WTC11 (cell line): Measurements from ENCODE around the gene SUSD4. TPM values are rescaled to one million over a fixed set of nuclear protein-coding genes. Genes with fewer than 3 reads are reported as not detected.

Experiments
- ATAC-seq: fragments of 200-7000 bp; cut with Tn5 transposase; 2 replicates; pipeline ENCODE4 v1.10.0; 2021; ENCODE audit warnings: mild to moderate bottlenecking, moderate library complexity
- CTCF ChIA-PET: fragments of 300-600 bp; sonication (Branson Sonifier 250); formaldehyde crosslinking; loops from one replicate; lab custom pipeline; 2021; ENCODE audit warnings: antibody characterized with exemption; lab: Charles Lee
- POLR2A ChIA-PET: fragments of 350-600 bp; sonication (Branson Sonifier 250); formaldehyde crosslinking; loops from one replicate; lab custom pipeline; 2021; ENCODE audit warnings: antibody characterized with exemption; lab: Charles Lee
- DNase-seq: peaks from one replicate; pipeline ENCODE4 v3.0.0; 2021; ENCODE audit warnings: low spot score
- H3K27ac Mint-ChIP-seq: 2 replicates; pipeline ENCODE4 v1.8.0; 2021; ENCODE audit warnings: mixed read lengths
- H3K27me3 Mint-ChIP-seq: 2 replicates; pipeline ENCODE4 v1.8.0; 2021; ENCODE audit warnings: low read depth, mild to moderate bottlenecking, moderate library complexity, mixed read lengths
- H3K36me3 Mint-ChIP-seq: 2 replicates; pipeline ENCODE4 v1.8.0; 2021; ENCODE audit warnings: mixed read lengths
- H3K4me1 Mint-ChIP-seq: 2 replicates; pipeline ENCODE4 v1.8.0; 2022; ENCODE audit warnings: mixed read lengths
- H3K4me3 Mint-ChIP-seq: 2 replicates; pipeline ENCODE4 v1.8.0; 2021; ENCODE audit warnings: mild to moderate bottlenecking, moderate library complexity, mixed read lengths
- H3K9me3 Mint-ChIP-seq: 2 replicates; pipeline ENCODE4 v1.8.0; 2021; ENCODE audit warnings: mixed read lengths
- AFF4 ChIP-seq: sonication (generic); formaldehyde crosslinking; IDR thresholded peaks from 2 replicates; pipeline ENCODE4 v1.8.1; 2023; ENCODE audit warnings: mild to moderate bottlenecking, missing genetic modification reagents, borderline replicate concordance
- AR ChIP-seq: fragments of 250-450 bp; sonication (Bioruptor Pico); IDR thresholded peaks from 2 replicates; pipeline ENCODE4 v1.9.0; 2021; ENCODE audit warnings: mild to moderate bottlenecking
- ATF1 ChIP-seq: sonication (generic); formaldehyde crosslinking; IDR thresholded peaks from 2 replicates; pipeline ENCODE4 v1.8.1; 2023; ENCODE audit warnings: mild to moderate bottlenecking, moderate library complexity, missing genetic modification reagents
- CREM ChIP-seq: sonication (generic); formaldehyde crosslinking; IDR thresholded peaks from 2 replicates; pipeline ENCODE4 v1.8.1; 2022; ENCODE audit warnings: mild to moderate bottlenecking, missing genetic modification reagents, moderate library complexity
- E2F5 ChIP-seq: sonication (generic); formaldehyde crosslinking; IDR thresholded peaks from 2 replicates; pipeline ENCODE4 v1.8.1; 2022; ENCODE audit warnings: mild to moderate bottlenecking, moderate library complexity, missing genetic modification reagents
- FOXP1 ChIP-seq: sonication (generic); formaldehyde crosslinking; IDR thresholded peaks from 2 replicates; pipeline ENCODE4 v1.8.0; 2022; ENCODE audit warnings: missing genetic modification reagents, mild to moderate bottlenecking, moderate library complexity, borderline replicate concordance
- FOXP4 ChIP-seq: sonication (generic); formaldehyde crosslinking; IDR thresholded peaks from 2 replicates; pipeline ENCODE4 v1.8.0; 2022; ENCODE audit warnings: mild to moderate bottlenecking, missing genetic modification reagents
- MAX ChIP-seq: sonication (generic); formaldehyde crosslinking; IDR thresholded peaks from 2 replicates; pipeline ENCODE4 v1.8.0; 2022; ENCODE audit warnings: mild to moderate bottlenecking, missing genetic modification reagents
- NR3C1 ChIP-seq: sonication (generic); formaldehyde crosslinking; conservative IDR thresholded peaks from 2 replicates; pipeline ENCODE4 v1.8.1; 2023; ENCODE audit warnings: low read depth, mild to moderate bottlenecking, missing genetic modification reagents
- OVOL2 ChIP-seq: fragments of 250-450 bp; sonication (Bioruptor Pico); IDR thresholded peaks from 2 replicates; pipeline ENCODE4 v1.9.0; 2021; ENCODE audit warnings: mild to moderate bottlenecking, borderline replicate concordance
- RELA ChIP-seq: sonication (generic); formaldehyde crosslinking; IDR thresholded peaks from 2 replicates; pipeline ENCODE4 v1.8.1; 2022; ENCODE audit warnings: missing genetic modification reagents, mild to moderate bottlenecking, borderline replicate concordance
- TEAD4 ChIP-seq: sonication (generic); formaldehyde crosslinking; IDR thresholded peaks from 2 replicates; pipeline ENCODE4 v1.8.0; 2022; ENCODE audit warnings: mild to moderate bottlenecking, missing genetic modification reagents
- USF1 ChIP-seq: sonication (generic); formaldehyde crosslinking; IDR thresholded peaks from 2 replicates; pipeline ENCODE4 v1.8.0; 2022; ENCODE audit warnings: mild to moderate bottlenecking, missing genetic modification reagents
- ZNF512 ChIP-seq: sonication (generic); formaldehyde crosslinking; IDR thresholded peaks from 2 replicates; pipeline ENCODE4 v1.8.1; 2022; ENCODE audit warnings: missing genetic modification reagents, borderline replicate concordance
- ZNF532 ChIP-seq: fragments of 250-450 bp; sonication (Bioruptor Pico); IDR thresholded peaks from 2 replicates; pipeline ENCODE4 v1.9.0; 2021; ENCODE audit warnings: mild to moderate bottlenecking, borderline replicate concordance
- ZSCAN18 ChIP-seq: fragments of 250-450 bp; sonication (Bioruptor Pico); IDR thresholded peaks from 2 replicates; pipeline ENCODE4 v2.1.2; 2022; ENCODE audit warnings: mild to moderate bottlenecking, moderate library complexity
- total RNA-seq: library from RNA; stranded (reverse); gene quantifications from 3 replicates; pipeline ENCODE4 v1.2.3, GENCODE V29; 2021

The SUSD4 gene
- total RNA-seq, 1 experiment from 2014 or later, result 1.8 TPM

GRCh38 chr1:223219318-223219635, 144.7 kb downstream of the SUSD4 start:
- TF ChIP-seq E2F5 (CRISPR knock-in tag) (no peak), FOXP1 (CRISPR knock-in tag) (no peak), TEAD4 (CRISPR knock-in tag) (no peak), ATF1 (CRISPR knock-in tag) (no peak), OVOL2 (CRISPR knock-in tag) (no peak), RELA (CRISPR knock-in tag) (no peak), ZNF512 (CRISPR knock-in tag) (no peak), NR3C1 (CRISPR knock-in tag) (no peak)
- Mint-ChIP-seq H3K27ac (no peak overlapping the region), H3K27me3 (peaks cover 9% of the 10 kb centered on the region), H3K4me3 (no peak overlapping the region), H3K4me1 (no peaks in the 10 kb centered on the region), H3K9me3 (peaks cover 23% of the 10 kb centered on the region), H3K36me3 (peaks cover 9% of the 10 kb centered on the region)
- ChIA-PET CTCF (no interaction called here), POLR2A (no interaction called here)
- no peak for ATAC-seq
- no peak for DNase-seq

- ATAC-seq (no peak), DNase-seq (no peak)
- H3K9me3 Mint-ChIP-seq, result peaks cover 23% of the 10 kb centered on the region
- ChIA-PET CTCF (no interaction called here), POLR2A (no interaction called here)
- no peaks in the 10 kb centered on the region for H3K4me1 Mint-ChIP-seq
- peaks cover 9% of the 10 kb centered on the region for H3K27me3 Mint-ChIP-seq
- H3K27ac Mint-ChIP-seq, result no peak overlapping the region
- H3K36me3 Mint-ChIP-seq, result peaks cover 9% of the 10 kb centered on the region
- no peak overlapping the region for H3K4me3 Mint-ChIP-seq
- TF ChIP-seq MAX (CRISPR knock-in tag) (no peak), ZNF532 (CRISPR knock-in tag) (no peak), AR (CRISPR knock-in tag) (no peak), FOXP1 (CRISPR knock-in tag) (no peak), USF1 (CRISPR knock-in tag) (no peak), ZSCAN18 (CRISPR knock-in tag) (no peak), AFF4 (CRISPR knock-in tag) (no peak), CREM (CRISPR knock-in tag) (no peak), FOXP4 (CRISPR knock-in tag) (no peak)
Measured at GRCh38 chr1:223217781-223218180, 146.2 kb downstream of the SUSD4 start.
